Measurements from ENCODE around the gene ASGR1. TPM values are rescaled to one million over a fixed set of nuclear protein-coding genes. Genes with fewer than 3 reads are reported as not detected.

Gene ASGR1
- 5.5 and 9.1 TPM in 2 replicates for total RNA-seq

GRCh38 chr17:7179317-7180254 lies at the start of gene ASGR1:
Gene ASGR1, minus strand, starts transcription at chr17:7179370. Its CDS starts 807 bp downstream, at chr17:7178563.

GRCh38 chr17:7219812-7220592 lies 40.8 kb upstream of the ASGR1 start, which contains the start of the genes ACADVL and DLG4:
Gene ACADVL, plus strand, starts transcription at chr17:7219938. Its CDS starts 47 bp downstream, at chr17:7219985.
Gene DLG4, minus strand, starts transcription at chr17:7219836.

Other genes with a start within 250 kb of the ASGR1 start
- not detected in 2 replicates for gene ALOX12, start 183.3 kb downstream of the ASGR1 start, total RNA-seq
- 13.0 and 49.7 TPM in 2 replicates for gene RNASEK, start 166.7 kb downstream of the ASGR1 start, total RNA-seq
- gene BCL6B, start 156.3 kb downstream of the ASGR1 start, total RNA-seq: 107 and 156 TPM in 2 replicates
- 0.97 and 1.8 TPM in 2 replicates for gene SLC16A13, start 143.4 kb downstream of the ASGR1 start, total RNA-seq
- gene SLC16A11, start 135.3 kb downstream of the ASGR1 start, total RNA-seq: 0.32 and 0.46 TPM in 2 replicates
- 0.15 TPM in 1 of 2 replicates, not detected in the other for gene CLEC10A, start 99.1 kb downstream of the ASGR1 start, total RNA-seq
- gene ASGR2, start 64.5 kb downstream of the ASGR1 start, total RNA-seq: not detected in 2 replicates
- 7.8 and 10.4 TPM in 2 replicates for gene DLG4, start 40.5 kb upstream of the ASGR1 start, total RNA-seq
- gene ACADVL, start 40.6 kb upstream of the ASGR1 start, total RNA-seq: 164 and 179 TPM in 2 replicates
- gene DVL2, start 55.1 kb upstream of the ASGR1 start, total RNA-seq: 36.1 and 40.6 TPM in 2 replicates
- gene PHF23, start 60.1 kb upstream of the ASGR1 start, total RNA-seq: 39.7 and 43.9 TPM in 2 replicates
- 52.1 and 157 TPM in 2 replicates for gene GABARAP, start 63.1 kb upstream of the ASGR1 start, total RNA-seq
- gene CTDNEP1, start 72.4 kb upstream of the ASGR1 start, total RNA-seq: 14.1 and 19.5 TPM in 2 replicates
- gene ELP5, start 72.8 kb upstream of the ASGR1 start, total RNA-seq: 48.8 and 52.3 TPM in 2 replicates
- gene CLDN7, start 83.1 kb upstream of the ASGR1 start, total RNA-seq: 12.9 and 15.6 TPM in 2 replicates
- gene SLC2A4, start 102.3 kb upstream of the ASGR1 start, total RNA-seq: under 0.01 and 0.30 TPM in 2 replicates
- gene YBX2, start 115.3 kb upstream of the ASGR1 start, total RNA-seq: 0.15 TPM in 1 of 2 replicates, not detected in the other
- gene EIF5A, start 128.3 kb upstream of the ASGR1 start, total RNA-seq: 761 and 967 TPM in 2 replicates
- gene GPS2, start 136.0 kb upstream of the ASGR1 start, total RNA-seq: 34.8 and 60.0 TPM in 2 replicates
- 12.0 and 17.9 TPM in 2 replicates for gene NEURL4, start 150.0 kb upstream of the ASGR1 start, total RNA-seq
- not detected in 2 replicates for gene ACAP1, start 157.2 kb upstream of the ASGR1 start, total RNA-seq
- gene KCTD11, start 172.8 kb upstream of the ASGR1 start, total RNA-seq: 1.9 and 2.9 TPM in 2 replicates
- not detected in 2 replicates for gene TMEM95, start 175.8 kb upstream of the ASGR1 start, total RNA-seq
- gene TNK1, start 201.7 kb upstream of the ASGR1 start, total RNA-seq: 0.91 TPM in 1 of 2 replicates, not detected in the other
- 8.4 and 15.3 TPM in 2 replicates for gene PLSCR3, start 215.2 kb upstream of the ASGR1 start, total RNA-seq
- gene TMEM256, start 224.7 kb upstream of the ASGR1 start, total RNA-seq: 71.3 and 188 TPM in 2 replicates
- gene NLGN2, start 228.5 kb upstream of the ASGR1 start, total RNA-seq: 2.1 and 2.6 TPM in 2 replicates
- not detected in 2 replicates for gene SPEM1, start 241.0 kb upstream of the ASGR1 start, total RNA-seq
- not detected in 2 replicates for gene SPEM2, start 246.2 kb upstream of the ASGR1 start, total RNA-seq
- gene SPEM3, start 249.5 kb upstream of the ASGR1 start, total RNA-seq: not detected in 2 replicates

Data from epithelial cell of umbilical artery (primary cell).